ENCODE results near the gene SMCO4.
"Not testable (repeated sequence)": the region's sequence is repeated elsewhere in the genome, so short reads cannot be mapped to it uniquely, and the experiment has no call there.

The SMCO4 gene

GRCh38 chr11:93464927-93465540 is 78.2 kb downstream of the SMCO4 start:
- DNase-seq, result no peak

GRCh38 chr11:93463666-93464065 is 79.5 kb downstream of the SMCO4 start:
- not testable (repeated sequence) for DNase-seq

GRCh38 chr11:93458286-93458685 is 84.9 kb downstream of the SMCO4 start:
- DNase-seq, result no peak

- no peak for DNase-seq
Observed at GRCh38 chr11:93444617-93445073, 98.5 kb downstream of the SMCO4 start.

- DNase-seq, result not testable (repeated sequence)
Observed at GRCh38 chr11:93443232-93443631, 100.0 kb downstream of the SMCO4 start.

GRCh38 chr11:93432247-93432646 is 110.9 kb downstream of the SMCO4 start:
- no peak for DNase-seq

All from DMS 273 treated with DMSO at 0.1 percent for 48 hours (cell line).